Measurements from ENCODE around the gene FILIP1L. TPM values are rescaled to one million over a fixed set of nuclear protein-coding genes. Genes with fewer than 3 reads are reported as not detected.

Gene FILIP1L
- total RNA-seq, 1 donor from 2014 or later = 33.4 TPM

DNA sequence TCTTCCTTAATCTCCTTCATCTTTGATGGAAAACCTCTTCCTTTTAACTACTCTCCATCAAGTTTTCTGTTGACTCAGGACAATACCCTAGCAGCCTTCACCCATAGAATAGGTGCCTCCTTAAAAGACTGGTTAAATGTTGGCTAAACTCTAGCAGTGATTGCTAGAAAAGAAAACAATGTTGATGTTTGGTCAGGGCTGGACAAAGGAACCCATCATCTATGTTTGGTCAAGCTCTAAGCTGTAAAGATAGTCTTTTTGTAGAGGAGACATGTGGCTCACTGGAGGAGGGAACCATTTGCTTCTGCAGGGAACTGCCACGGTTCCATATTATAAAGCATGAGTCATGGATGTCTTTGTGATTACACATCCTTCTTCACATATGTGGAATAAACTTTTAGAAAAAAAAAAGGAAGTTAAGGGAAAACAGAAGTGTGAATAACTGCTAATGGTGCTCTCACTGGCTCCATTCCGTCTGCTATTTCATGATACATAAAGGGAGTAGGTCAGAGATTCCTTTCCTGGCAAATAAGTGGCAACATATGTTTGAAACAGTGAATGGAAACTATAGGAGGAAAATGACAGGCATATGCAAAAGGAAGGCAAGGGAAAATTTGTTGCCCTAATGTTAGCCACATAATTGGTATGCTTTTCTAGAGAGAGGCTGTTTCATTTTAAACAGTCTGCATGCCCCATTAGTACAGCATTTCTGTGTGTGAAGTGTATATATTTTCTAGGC is 218.4 kb downstream of the FILIP1L start:
- TF ChIP-seq, protein P1, sequence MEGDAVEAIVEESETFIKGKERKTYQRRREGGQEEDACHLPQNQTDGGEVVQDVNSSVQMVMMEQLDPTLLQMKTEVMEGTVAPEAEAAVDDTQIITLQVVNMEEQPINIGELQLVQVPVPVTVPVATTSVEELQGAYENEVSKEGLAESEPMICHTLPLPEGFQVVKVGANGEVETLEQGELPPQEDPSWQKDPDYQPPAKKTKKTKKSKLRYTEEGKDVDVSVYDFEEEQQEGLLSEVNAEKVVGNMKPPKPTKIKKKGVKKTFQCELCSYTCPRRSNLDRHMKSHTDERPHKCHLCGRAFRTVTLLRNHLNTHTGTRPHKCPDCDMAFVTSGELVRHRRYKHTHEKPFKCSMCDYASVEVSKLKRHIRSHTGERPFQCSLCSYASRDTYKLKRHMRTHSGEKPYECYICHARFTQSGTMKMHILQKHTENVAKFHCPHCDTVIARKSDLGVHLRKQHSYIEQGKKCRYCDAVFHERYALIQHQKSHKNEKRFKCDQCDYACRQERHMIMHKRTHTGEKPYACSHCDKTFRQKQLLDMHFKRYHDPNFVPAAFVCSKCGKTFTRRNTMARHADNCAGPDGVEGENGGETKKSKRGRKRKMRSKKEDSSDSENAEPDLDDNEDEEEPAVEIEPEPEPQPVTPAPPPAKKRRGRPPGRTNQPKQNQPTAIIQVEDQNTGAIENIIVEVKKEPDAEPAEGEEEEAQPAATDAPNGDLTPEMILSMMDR (conservative IDR thresholded peaks at IDR 0.05; ENCODE audit: low read depth, low read length) = no peak
- no peak overlapping the region for H3K4me3 ChIP-seq (ENCODE audit: low read depth, low read length)
- peak; percentile 48 for DNase-seq (ENCODE audit: low read depth)

DNA sequence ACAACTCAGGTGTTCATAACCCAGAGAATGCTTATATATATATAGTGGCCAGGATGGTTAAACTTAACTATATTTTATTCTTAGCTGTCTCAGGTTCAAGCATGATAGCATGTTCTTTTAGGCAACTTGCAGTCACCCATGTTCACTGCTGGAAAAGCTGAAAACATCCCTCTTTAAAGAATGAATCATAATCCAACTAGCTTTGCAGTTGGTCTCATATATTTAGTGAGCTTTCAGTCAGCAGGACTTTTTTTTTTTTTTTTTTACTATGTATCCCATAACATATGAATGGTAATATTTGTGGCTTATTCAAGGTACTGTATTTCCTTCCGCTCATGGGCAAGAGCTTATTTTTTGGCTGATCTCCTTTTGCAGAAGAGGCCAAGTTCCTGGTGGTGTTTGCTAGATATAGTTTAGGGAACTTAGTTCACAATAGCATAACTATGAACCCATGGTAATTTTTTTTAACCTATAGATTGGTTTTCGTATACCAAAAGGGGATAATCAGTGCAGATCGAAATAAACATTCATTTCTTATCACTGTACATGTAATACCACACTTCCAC is 219.1 kb downstream of the FILIP1L start:
- TF ChIP-seq, protein P1 (conservative IDR thresholded peaks at IDR 0.05; ENCODE audit: low read depth, low read length) = no peak
- DNase-seq (ENCODE audit: low read depth) = no peak

DNA sequence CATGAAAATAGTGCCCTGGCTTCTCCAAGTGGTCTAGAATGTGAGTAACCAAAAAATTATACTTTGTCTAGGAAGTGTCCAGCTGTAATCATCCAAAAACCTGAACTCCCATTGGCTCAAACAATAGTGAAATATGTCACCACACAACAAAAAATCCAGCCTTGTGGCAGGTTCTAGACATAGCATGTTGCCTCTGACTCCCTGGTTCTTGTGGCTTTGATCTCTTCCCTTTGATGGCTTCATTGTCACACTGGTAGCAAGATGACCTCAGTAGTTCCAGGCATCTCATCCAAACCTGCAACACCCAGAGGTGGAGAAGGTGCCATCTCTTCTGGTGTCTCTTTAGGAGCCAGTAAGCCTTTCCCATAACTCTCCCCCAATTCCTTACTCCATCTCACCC is 222.0 kb downstream of the FILIP1L start:
- TF ChIP-seq, protein P1 (conservative IDR thresholded peaks at IDR 0.05; ENCODE audit: low read depth, low read length) = no peak
- no peak overlapping the region for H3K4me3 ChIP-seq (ENCODE audit: low read depth, low read length)
- no peak for DNase-seq (ENCODE audit: low read depth)

More for the DNA sequence above, 219.1 kb downstream of the FILIP1L start:
- H3K4me3 ChIP-seq (ENCODE audit: low read depth, low read length) = no peak overlapping the region

DNA sequence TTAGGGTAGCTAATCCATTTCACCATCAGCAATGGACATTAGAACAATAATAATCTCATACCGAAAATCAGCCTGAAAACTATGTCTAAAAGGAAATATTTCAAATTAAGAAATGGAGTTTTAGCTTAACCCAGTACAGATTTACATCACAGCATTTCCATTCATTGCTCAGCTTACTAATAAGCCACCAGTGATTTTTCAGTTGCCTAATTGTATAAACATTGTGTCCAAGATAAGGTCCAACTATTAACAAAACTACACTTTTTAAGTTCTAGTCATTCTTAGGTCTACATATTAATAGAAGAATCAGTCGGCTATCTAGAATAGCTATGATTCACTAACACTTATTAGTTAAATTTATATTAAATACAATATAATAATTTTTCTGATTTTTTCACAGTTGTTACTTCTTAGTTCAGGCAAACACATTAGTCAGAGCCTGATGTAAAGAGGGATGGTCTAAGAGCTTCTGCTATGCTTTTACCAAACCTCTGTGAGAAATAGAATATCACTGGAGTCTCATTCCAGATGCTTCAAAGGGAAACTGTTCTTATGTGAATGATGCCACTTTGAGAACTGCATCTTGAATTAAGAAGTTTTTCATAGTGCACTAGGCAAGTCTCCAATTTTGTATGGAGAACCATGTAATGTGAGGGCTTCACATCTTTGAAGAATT is 222.6 kb downstream of the FILIP1L start:
- TF ChIP-seq, protein P1 (conservative IDR thresholded peaks at IDR 0.05; ENCODE audit: low read depth, low read length) = no peak
- no peak overlapping the region for H3K4me3 ChIP-seq (ENCODE audit: low read depth, low read length)
- DNase-seq (ENCODE audit: low read depth) = no peak

DNA sequence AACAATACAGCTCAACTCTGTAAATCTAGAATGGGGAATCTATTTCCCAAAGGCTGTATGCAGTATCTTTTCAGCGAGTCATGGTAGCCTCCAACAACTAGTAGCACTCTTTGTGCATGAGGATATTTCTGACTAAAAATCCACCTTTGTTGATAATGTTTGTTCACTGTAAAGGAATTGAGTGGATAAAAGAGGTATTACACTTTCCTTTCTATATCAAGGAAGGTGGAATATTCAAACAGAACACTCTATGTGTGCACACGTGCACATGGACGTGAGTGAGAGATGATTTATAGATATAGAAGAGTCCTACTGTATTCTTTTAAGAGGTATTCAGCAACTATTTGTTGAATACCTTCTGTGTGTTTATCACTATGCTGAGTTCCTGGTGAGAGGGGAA is 228.4 kb downstream of the FILIP1L start:
- TF ChIP-seq, protein P1 (conservative IDR thresholded peaks at IDR 0.05; ENCODE audit: low read depth, low read length) = no peak
- DNase-seq (ENCODE audit: low read depth) = no peak
- H3K4me3 ChIP-seq (ENCODE audit: low read depth, low read length) = no peak overlapping the region

DNA sequence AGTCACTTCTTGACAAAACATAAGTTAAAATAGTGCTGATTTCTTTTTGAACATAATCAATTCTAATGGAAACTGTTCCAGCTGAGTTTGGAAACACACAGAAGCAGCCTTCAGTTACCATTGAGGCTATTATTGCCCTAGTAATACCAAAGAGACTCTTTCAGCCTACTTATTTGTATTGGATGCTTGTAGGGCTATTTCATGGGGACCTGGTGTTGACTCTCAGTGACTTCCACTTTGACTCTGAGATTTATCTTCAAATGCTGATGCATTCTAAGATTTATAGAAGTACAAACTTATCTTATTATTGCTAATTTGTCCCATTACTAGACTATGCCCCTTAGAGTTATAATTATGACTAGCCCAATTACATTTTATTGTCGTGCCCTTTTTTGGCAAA is 229.2 kb downstream of the FILIP1L start:
- TF ChIP-seq, protein P1 (conservative IDR thresholded peaks at IDR 0.05; ENCODE audit: low read depth, low read length) = no peak
- H3K4me3 ChIP-seq (ENCODE audit: low read depth, low read length) = no peak overlapping the region
- no peak for DNase-seq (ENCODE audit: low read depth)
